Peyer's patch (tissue), 4 donors: Measurements from ENCODE around the gene EDEM2. TPM values are rescaled to one million over a fixed set of nuclear protein-coding genes. Genes with fewer than 3 reads are reported as not detected.

Source experiments
- DNase-seq, 3 donors: peaks; one replicate each; pipeline ENCODE4 v3.0.0-alpha.2; 2017 to 2019
- H3K27ac ChIP-seq, 4 donors: fragments of 200-600 bp; sonication (generic); one replicate each; pipeline ENCODE4 v1.5.1; 2016 to 2019
- H3K27me3 ChIP-seq, 2 donors: fragments of 200-600 bp; sonication (generic); one replicate each; pipeline ENCODE4 v1.5.1; 2019
- H3K36me3 ChIP-seq, 3 donors: fragments of 200-600 bp; sonication (generic); one replicate each; pipeline ENCODE4 v1.5.1; 2016 to 2019
- H3K4me1 ChIP-seq, 4 donors: fragments of 200-600 bp; sonication (generic); one replicate each; pipeline ENCODE4 v1.5.1; 2016 to 2019
- H3K4me3 ChIP-seq, 4 donors: fragments of 200-600 bp; sonication (generic); 1 replicate in 3 of 4; 2 replicates in 1 of 4; pipeline ENCODE4 v1.5.1; 2016 to 2019; ENCODE audit warnings: mild to moderate bottlenecking in 1 of 4
- H3K9me3 ChIP-seq, 4 donors: fragments of 200-600 bp; sonication (generic); one replicate each; pipeline ENCODE4 v1.5.1; 2016 to 2019; ENCODE audit warnings: mild to moderate bottlenecking in 1 of 4
- CTCF ChIP-seq, 6 experiments: fragments of 450-650 bp in 4 of 6; fragments of 200-600 bp in 2 of 6; sonication (generic) in 1 of 6; IDR thresholded peaks; one replicate each; pipeline ENCODE4 v1.5.1; 2017 to 2019; ENCODE audit warnings: antibody characterized with exemption in 6 of 6, mild to moderate bottlenecking in 3 of 6, moderate library complexity in 1 of 6
- POLR2A ChIP-seq, 2 donors: fragments of 450-650 bp; IDR thresholded peaks; one replicate each; pipeline ENCODE4 v1.5.1; 2017; ENCODE audit warnings: antibody characterized with exemption in 2 of 2, mild to moderate bottlenecking in 2 of 2, moderate library complexity in 2 of 2
- total RNA-seq, 4 donors: library from RNA; depleted of rRNA; stranded (reverse); fragments of >200 nt; gene quantifications; one replicate each; pipeline ENCODE4 v1.1.0, GENCODE V29; 2016

The EDEM2 gene
- total RNA-seq, 4 donors from 2014 or later: 18.2 to 38.3 (median 33.8) TPM

GRCh38 chr20:35135867-35136586 lies 11.1 kb downstream of the EDEM2 start:
- Histone ChIP-seq H3K27ac (peak overlapping the region in 1 of 4 donors; percentile 2), H3K36me3 (peaks cover 0 to 92% (median 0%) of the 10 kb centered on the region in 3 donors), H3K4me1 (no peaks in the 10 kb centered on the region), H3K9me3 (no peaks in the 10 kb centered on the region), H3K27me3 (no peaks in the 10 kb centered on the region), H3K4me3 (no peak overlapping the region)
- no peak for DNase-seq
- TF ChIP-seq CTCF (IDR thresholded peaks at IDR 0.05) (no peak), POLR2A (IDR thresholded peaks at IDR 0.05) (no peak)

- no peak for DNase-seq
- Histone ChIP-seq H3K36me3 (peaks cover 0 to 94% (median 0%) of the 10 kb centered on the region in 3 donors), H3K27ac (no peak overlapping the region), H3K9me3 (no peaks in the 10 kb centered on the region), H3K4me1 (no peaks in the 10 kb centered on the region), H3K27me3 (no peaks in the 10 kb centered on the region), H3K4me3 (no peak overlapping the region)
- no peak for TF ChIP-seq POLR2A (IDR thresholded peaks at IDR 0.05)
- no peak for TF ChIP-seq CTCF (IDR thresholded peaks at IDR 0.05)
These were observed 12.3 kb downstream of the EDEM2 start for GRCh38 chr20:35134880-35135279.

- no peaks in the 10 kb centered on the region for H3K27me3 ChIP-seq
- H3K4me1 ChIP-seq: no peaks in the 10 kb centered on the region
- H3K9me3 ChIP-seq: no peaks in the 10 kb centered on the region
- no peak overlapping the region for H3K4me3 ChIP-seq
- no peak overlapping the region for H3K27ac ChIP-seq
- no peak for DNase-seq
- TF ChIP-seq POLR2A (IDR thresholded peaks at IDR 0.05) (no peak), CTCF (IDR thresholded peaks at IDR 0.05) (no peak)
- peaks cover 0 to 95% (median 0%) of the 10 kb centered on the region in 3 donors for H3K36me3 ChIP-seq
These were observed 12.7 kb downstream of the EDEM2 start for GRCh38 chr20:35134472-35134871.

- no peaks in the 10 kb centered on the region for H3K9me3 ChIP-seq
- no peaks in the 10 kb centered on the region for H3K4me1 ChIP-seq
- TF ChIP-seq CTCF (IDR thresholded peaks at IDR 0.05) (no peak), POLR2A (IDR thresholded peaks at IDR 0.05) (no peak)
- H3K36me3 ChIP-seq: peaks cover 0 to 93% (median 0%) of the 10 kb centered on the region in 3 donors
- H3K4me3 ChIP-seq: no peak overlapping the region
- no peaks in the 10 kb centered on the region for H3K27me3 ChIP-seq
- no peak overlapping the region for H3K27ac ChIP-seq
- DNase-seq: no peak
These were observed 13.4 kb downstream of the EDEM2 start for GRCh38 chr20:35133735-35134134.

GRCh38 chr20:35133031-35133430 lies 14.1 kb downstream of the EDEM2 start:
- no peaks in the 10 kb centered on the region for H3K27me3 ChIP-seq
- H3K36me3 ChIP-seq: peaks cover 0 to 88% (median 0%) of the 10 kb centered on the region in 3 donors
- no peaks in the 10 kb centered on the region for H3K9me3 ChIP-seq
- no peak for TF ChIP-seq CTCF (IDR thresholded peaks at IDR 0.05)
- TF ChIP-seq POLR2A (IDR thresholded peaks at IDR 0.05): no peak
- H3K4me1 ChIP-seq: no peaks in the 10 kb centered on the region
- no peak overlapping the region for H3K4me3 ChIP-seq
- DNase-seq: no peak
- H3K27ac ChIP-seq: no peak overlapping the region
